ENCODE data around the gene DCAF11.
"Not testable (repeated sequence)": the region's sequence is repeated elsewhere in the genome, so short reads cannot be mapped to it uniquely, and the experiment has no call there.

Gene DCAF11

DNA sequence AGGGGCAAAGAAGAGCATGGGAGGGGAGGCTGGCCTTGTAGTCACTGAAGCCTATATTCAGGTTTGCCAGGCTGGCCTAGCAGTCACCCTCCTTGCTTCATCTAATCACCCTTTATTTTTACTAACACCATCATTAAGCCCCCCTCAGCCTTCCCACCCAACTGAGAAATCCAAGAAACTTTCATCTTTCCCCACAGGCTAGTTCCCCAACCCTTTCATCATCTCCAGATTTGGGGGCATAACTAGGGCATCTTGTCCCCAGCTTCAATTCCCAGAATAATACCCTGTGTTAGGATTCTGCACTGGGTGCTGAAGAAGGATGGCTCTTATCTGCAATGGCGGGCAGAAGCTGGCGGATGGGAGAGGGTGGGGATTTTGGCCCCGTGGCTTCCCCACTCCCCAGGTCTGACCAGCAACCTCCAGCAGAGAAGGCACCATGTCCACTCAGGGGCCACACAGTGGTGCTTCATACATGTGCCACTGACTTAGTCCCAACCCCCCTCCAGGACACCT lies 13.5 kb upstream of the DCAF11 start:
- DNase-seq (ENCODE audit: low read depth, low spot score): no peak
- TF ChIP-seq, protein P1, sequence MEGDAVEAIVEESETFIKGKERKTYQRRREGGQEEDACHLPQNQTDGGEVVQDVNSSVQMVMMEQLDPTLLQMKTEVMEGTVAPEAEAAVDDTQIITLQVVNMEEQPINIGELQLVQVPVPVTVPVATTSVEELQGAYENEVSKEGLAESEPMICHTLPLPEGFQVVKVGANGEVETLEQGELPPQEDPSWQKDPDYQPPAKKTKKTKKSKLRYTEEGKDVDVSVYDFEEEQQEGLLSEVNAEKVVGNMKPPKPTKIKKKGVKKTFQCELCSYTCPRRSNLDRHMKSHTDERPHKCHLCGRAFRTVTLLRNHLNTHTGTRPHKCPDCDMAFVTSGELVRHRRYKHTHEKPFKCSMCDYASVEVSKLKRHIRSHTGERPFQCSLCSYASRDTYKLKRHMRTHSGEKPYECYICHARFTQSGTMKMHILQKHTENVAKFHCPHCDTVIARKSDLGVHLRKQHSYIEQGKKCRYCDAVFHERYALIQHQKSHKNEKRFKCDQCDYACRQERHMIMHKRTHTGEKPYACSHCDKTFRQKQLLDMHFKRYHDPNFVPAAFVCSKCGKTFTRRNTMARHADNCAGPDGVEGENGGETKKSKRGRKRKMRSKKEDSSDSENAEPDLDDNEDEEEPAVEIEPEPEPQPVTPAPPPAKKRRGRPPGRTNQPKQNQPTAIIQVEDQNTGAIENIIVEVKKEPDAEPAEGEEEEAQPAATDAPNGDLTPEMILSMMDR (IDR thresholded peaks at IDR 0.05; ENCODE audit: low read depth, low read length): no peak
- in situ Hi-C loops (cut with HindIII; ENCODE audit: low sequenced_read_pairs): no loop called here
- no peak overlapping the region for H3K4me3 ChIP-seq (ENCODE audit: low read depth, low read length)

DNA sequence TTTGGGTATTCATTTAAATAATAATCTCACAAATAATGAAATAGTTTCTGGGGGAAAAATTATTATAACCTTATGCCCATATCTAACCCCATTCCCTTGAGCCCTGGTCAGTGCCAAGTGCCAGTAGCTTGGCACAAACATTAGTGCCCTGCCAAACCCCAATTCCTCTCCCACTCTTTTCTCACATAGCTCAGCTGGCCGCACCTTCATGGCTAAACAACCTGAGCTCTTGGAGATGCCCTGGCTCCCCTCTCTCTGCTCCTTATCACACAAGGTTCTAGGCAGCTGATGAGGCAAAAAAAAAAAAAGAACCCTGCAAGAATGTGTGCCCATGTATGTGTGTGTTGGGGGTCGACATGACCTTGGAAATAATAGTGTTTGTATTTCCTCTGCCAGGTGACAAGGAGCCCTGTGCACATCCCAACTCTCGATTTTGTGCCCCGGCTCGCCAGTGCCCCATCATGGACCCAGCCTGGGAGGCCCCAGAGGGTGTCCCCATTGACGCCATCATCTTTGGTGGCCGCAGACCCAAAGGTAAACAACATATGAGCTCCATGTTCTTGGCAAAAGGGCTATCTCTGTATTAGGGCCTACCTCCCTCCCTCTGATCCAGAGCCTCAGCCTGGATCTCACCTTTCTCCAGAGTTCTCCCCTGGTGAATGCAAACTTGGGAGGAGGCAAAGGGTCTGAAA lies 12.1 kb upstream of the DCAF11 start:
- in situ Hi-C loops (cut with HindIII; ENCODE audit: low sequenced_read_pairs): no loop called here
- no peak for DNase-seq (ENCODE audit: low read depth, low spot score)
- no peak overlapping the region for H3K4me3 ChIP-seq (ENCODE audit: low read depth, low read length)
- TF ChIP-seq, protein P1 (IDR thresholded peaks at IDR 0.05; ENCODE audit: low read depth, low read length): no peak

DNA sequence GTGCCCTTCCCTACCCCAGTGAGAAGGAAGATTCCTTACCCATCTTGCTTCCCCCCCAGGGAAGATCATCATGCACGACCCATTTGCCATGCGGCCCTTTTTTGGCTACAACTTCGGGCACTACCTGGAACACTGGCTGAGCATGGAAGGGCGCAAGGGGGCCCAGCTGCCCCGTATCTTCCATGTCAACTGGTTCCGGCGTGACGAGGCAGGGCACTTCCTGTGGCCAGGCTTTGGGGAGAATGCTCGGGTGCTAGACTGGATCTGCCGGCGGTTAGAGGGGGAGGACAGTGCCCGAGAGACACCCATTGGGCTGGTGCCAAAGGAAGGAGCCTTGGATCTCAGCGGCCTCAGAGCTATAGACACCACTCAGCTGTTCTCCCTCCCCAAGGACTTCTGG lies 11.1 kb upstream of the DCAF11 start:
- no peak for DNase-seq (ENCODE audit: low read depth, low spot score)
- in situ Hi-C loops (cut with HindIII; ENCODE audit: low sequenced_read_pairs): no loop called here
- TF ChIP-seq, protein P1 (IDR thresholded peaks at IDR 0.05; ENCODE audit: low read depth, low read length): no peak
- no peak overlapping the region for H3K4me3 ChIP-seq (ENCODE audit: low read depth, low read length)

DNA sequence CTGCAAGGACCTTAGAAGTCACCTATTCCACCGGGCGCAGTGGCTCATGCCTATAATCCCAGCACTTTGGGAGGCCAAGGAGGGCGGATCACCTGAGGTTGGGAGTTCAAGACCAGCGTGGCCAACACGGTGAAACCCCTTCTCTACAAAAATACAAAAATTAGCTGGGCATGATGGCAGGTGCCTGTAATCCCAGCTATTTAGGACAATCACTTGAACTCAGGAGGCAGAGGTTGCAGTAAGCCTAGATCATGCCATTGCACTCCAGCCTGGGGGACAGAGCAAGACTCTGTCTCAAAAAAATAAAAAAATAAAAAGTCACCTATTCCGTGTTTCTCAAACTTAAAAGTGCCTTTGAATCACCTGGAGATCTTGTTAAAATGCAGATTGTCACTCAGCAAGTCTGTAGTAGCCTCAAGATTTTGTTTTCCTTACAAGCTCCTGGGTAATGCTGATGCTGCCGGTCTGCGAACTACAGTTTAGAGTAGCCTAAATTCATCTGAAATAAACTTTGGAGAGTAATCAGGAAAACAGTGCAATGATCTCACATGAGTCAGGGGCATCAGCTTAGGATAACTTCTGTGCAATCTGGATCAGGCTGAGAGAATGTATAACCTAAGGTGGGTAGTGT lies 8.9 kb upstream of the DCAF11 start:
- DNase-seq (ENCODE audit: low read depth, low spot score); in situ Hi-C loops (cut with HindIII; ENCODE audit: low sequenced_read_pairs); H3K4me3 ChIP-seq (ENCODE audit: low read depth, low read length): not testable (repeated sequence)

DNA sequence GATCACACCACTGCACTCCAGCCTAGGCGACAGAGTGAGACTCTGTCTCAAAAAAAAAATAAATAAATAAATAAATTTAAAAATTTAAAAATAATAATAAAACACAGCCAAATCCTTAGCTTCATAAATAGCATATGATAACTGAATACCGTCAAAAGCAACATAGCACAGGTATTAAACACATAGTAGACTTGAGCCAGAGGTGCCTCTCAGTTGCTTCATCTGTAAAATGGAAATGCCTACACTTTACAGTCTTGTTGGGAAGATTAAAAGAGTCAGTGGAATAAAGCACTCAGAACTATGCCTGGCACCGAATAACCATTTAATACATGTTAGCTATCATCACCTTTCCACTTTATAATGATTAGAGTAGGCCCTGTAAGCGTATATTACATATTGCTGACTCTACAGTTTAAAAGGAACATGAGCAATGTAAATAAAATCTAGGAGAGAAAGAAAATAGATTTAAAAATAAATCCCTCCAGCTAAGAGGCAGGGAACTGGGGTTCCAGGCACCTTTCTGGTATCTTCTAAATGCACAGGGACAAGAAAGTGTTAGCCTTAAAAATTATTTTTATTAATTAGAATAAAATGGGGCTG lies 7.8 kb upstream of the DCAF11 start:
- in situ Hi-C loops (cut with HindIII; ENCODE audit: low sequenced_read_pairs): no loop called here
- no peak overlapping the region for H3K4me3 ChIP-seq (ENCODE audit: low read depth, low read length)
- TF ChIP-seq, protein P1 (IDR thresholded peaks at IDR 0.05; ENCODE audit: low read depth, low read length): no peak
- no peak for DNase-seq (ENCODE audit: low read depth, low spot score)

DNA sequence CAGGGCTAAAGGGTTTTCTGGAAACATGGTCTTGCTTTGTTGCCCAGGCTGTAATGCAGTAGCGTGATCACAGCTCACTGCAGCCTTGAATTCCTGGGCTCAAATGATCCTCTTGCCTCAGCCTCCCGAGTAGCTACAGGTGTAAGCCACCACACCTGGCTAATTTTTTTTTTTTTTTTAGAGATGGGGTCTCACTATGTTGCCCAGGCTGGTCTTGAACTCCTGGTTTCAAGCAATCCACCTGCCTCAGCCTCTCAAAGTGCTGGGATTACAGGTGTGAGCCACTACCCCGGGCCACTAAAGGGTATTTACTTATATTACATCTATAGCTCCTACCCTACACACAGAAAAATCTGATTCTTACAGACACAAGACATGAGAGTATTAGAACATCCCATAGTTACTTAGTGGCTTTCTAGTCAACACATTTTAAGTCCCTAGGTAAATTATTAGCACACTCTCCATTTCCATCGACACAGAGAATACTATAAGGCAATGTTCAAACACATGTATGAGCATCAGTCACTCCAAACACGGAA lies 6.2 kb upstream of the DCAF11 start:
- DNase-seq (ENCODE audit: low read depth, low spot score): no peak
- H3K4me3 ChIP-seq (ENCODE audit: low read depth, low read length): no peak overlapping the region
- in situ Hi-C loops (cut with HindIII; ENCODE audit: low sequenced_read_pairs): no loop called here
- TF ChIP-seq, protein P1 (IDR thresholded peaks at IDR 0.05; ENCODE audit: low read depth, low read length): no peak

DNA sequence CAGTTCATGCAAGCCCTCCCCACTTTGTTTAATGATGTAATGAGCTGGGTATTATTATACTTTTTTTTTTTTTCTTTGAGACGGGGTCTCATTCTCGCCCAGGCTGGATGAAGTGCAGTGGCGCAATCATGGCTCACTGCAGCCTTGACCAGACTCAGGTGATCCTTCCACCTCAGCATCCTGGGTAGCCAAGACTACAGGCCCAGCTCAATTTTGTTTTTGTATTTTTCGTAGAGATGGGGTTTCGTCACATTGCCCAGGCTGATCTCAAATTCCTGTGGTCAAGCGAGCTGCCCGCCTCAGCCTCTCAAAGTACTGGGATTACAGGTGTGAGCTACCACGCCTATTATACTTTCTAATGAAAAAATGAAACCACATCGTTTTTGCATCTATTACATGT lies 4.5 kb upstream of the DCAF11 start:
- TF ChIP-seq, protein P1 (IDR thresholded peaks at IDR 0.05; ENCODE audit: low read depth, low read length): no peak
- H3K4me3 ChIP-seq (ENCODE audit: low read depth, low read length): no peak overlapping the region
- in situ Hi-C loops (cut with HindIII; ENCODE audit: low sequenced_read_pairs): no loop called here
- DNase-seq (ENCODE audit: low read depth, low spot score): no peak

All from astrocyte of the spinal cord (primary cell).